ENCODE results near the gene FAM156B. TPM values are rescaled to one million over a fixed set of nuclear protein-coding genes. Genes with fewer than 3 reads are reported as not detected.
"Not testable (repeated sequence)": the region's sequence is repeated elsewhere in the genome, so short reads cannot be mapped to it uniquely, and the experiment has no call there.

FAM156B gene
- polyA plus RNA-seq, 2 donors, result 14.3 to 31.3 TPM

- not testable (repeated sequence) for H3K27me3 ChIP-seq (ENCODE audit: control insufficient read depth in 1 of 2, insufficient read depth in 2 of 2, low read length in 2 of 2); H3K36me3 ChIP-seq (ENCODE audit: control insufficient read depth in 2 of 2, insufficient read depth in 2 of 2, low read length in 1 of 2); H3K27ac ChIP-seq (ENCODE audit: low read depth in 2 of 2, low read length in 1 of 2); H3K9me3 ChIP-seq (ENCODE audit: control insufficient read depth in 2 of 2, insufficient read depth in 1 of 2, low read depth in 1 of 2, low read length in 1 of 2); H3K4me3 ChIP-seq (ENCODE audit: low read depth in 1 of 2, low read length in 2 of 2); H3K4me1 ChIP-seq (ENCODE audit: control insufficient read depth in 2 of 2, insufficient read depth in 2 of 2, low read length in 1 of 2)
- WGBS, 2 donors, result 51 to 71% methylated on average over 6 of the region's 6 CpGs
Observed at GRCh38 chrX:52876386-52876785, 20.7 kb upstream of the FAM156B start.

GRCh38 chrX:52887459-52887858, 9.7 kb upstream of the FAM156B start:
- no CpG with 5 or more reads among the region's 10 CpGs for WGBS, 2 donors
- not testable (repeated sequence) for H3K36me3 ChIP-seq (ENCODE audit: control insufficient read depth in 2 of 2, insufficient read depth in 2 of 2, low read length in 1 of 2); H3K4me3 ChIP-seq (ENCODE audit: low read depth in 1 of 2, low read length in 2 of 2); H3K4me1 ChIP-seq (ENCODE audit: control insufficient read depth in 2 of 2, insufficient read depth in 2 of 2, low read length in 1 of 2); H3K9me3 ChIP-seq (ENCODE audit: control insufficient read depth in 2 of 2, insufficient read depth in 1 of 2, low read depth in 1 of 2, low read length in 1 of 2); H3K27ac ChIP-seq (ENCODE audit: low read depth in 2 of 2, low read length in 1 of 2); H3K27me3 ChIP-seq (ENCODE audit: control insufficient read depth in 1 of 2, insufficient read depth in 2 of 2, low read length in 2 of 2)

- WGBS, 2 donors, result no CpG with 5 or more reads among the region's 9 CpGs
- not testable (repeated sequence) for H3K4me1 ChIP-seq (ENCODE audit: control insufficient read depth in 2 of 2, insufficient read depth in 2 of 2, low read length in 1 of 2)
Observed at GRCh38 chrX:52888090-52888489, 9.0 kb upstream of the FAM156B start.

GRCh38 chrX:52896438-52896837, 692 bp upstream of the FAM156B start:
- H3K36me3 ChIP-seq (ENCODE audit: control insufficient read depth in 2 of 2, insufficient read depth in 2 of 2, low read length in 1 of 2); H3K9me3 ChIP-seq (ENCODE audit: control insufficient read depth in 2 of 2, insufficient read depth in 1 of 2, low read depth in 1 of 2, low read length in 1 of 2); H3K27me3 ChIP-seq (ENCODE audit: control insufficient read depth in 1 of 2, insufficient read depth in 2 of 2, low read length in 2 of 2); H3K4me1 ChIP-seq (ENCODE audit: control insufficient read depth in 2 of 2, insufficient read depth in 2 of 2, low read length in 1 of 2); H3K4me3 ChIP-seq (ENCODE audit: low read depth in 1 of 2, low read length in 2 of 2); H3K27ac ChIP-seq (ENCODE audit: low read depth in 2 of 2, low read length in 1 of 2): not testable (repeated sequence)
- no CpG with 5 or more reads among the region's 8 CpGs for whole genome bisulfite sequencing, 2 donors

More at GRCh38 chrX:52888090-52888489, 9.0 kb upstream of the FAM156B start:
- not testable (repeated sequence) for H3K27me3 ChIP-seq (ENCODE audit: control insufficient read depth in 1 of 2, insufficient read depth in 2 of 2, low read length in 2 of 2); H3K36me3 ChIP-seq (ENCODE audit: control insufficient read depth in 2 of 2, insufficient read depth in 2 of 2, low read length in 1 of 2); H3K4me3 ChIP-seq (ENCODE audit: low read depth in 1 of 2, low read length in 2 of 2); H3K27ac ChIP-seq (ENCODE audit: low read depth in 2 of 2, low read length in 1 of 2); H3K9me3 ChIP-seq (ENCODE audit: control insufficient read depth in 2 of 2, insufficient read depth in 1 of 2, low read depth in 1 of 2, low read length in 1 of 2)

GRCh38 chrX:52905531-52905930, 8.4 kb downstream of the FAM156B start:
- no CpG with 5 or more reads among the region's 10 CpGs for WGBS, 2 donors
- not testable (repeated sequence) for H3K27ac ChIP-seq (ENCODE audit: low read depth in 2 of 2, low read length in 1 of 2)

GRCh38 chrX:52906072-52906471, 8.9 kb downstream of the FAM156B start:
- H3K4me1 ChIP-seq (ENCODE audit: control insufficient read depth in 2 of 2, insufficient read depth in 2 of 2, low read length in 1 of 2); H3K4me3 ChIP-seq (ENCODE audit: low read depth in 1 of 2, low read length in 2 of 2); H3K36me3 ChIP-seq (ENCODE audit: control insufficient read depth in 2 of 2, insufficient read depth in 2 of 2, low read length in 1 of 2); H3K9me3 ChIP-seq (ENCODE audit: control insufficient read depth in 2 of 2, insufficient read depth in 1 of 2, low read depth in 1 of 2, low read length in 1 of 2); H3K27me3 ChIP-seq (ENCODE audit: control insufficient read depth in 1 of 2, insufficient read depth in 2 of 2, low read length in 2 of 2); H3K27ac ChIP-seq (ENCODE audit: low read depth in 2 of 2, low read length in 1 of 2): not testable (repeated sequence)
- no CpG with 5 or more reads among the region's 4 CpGs for WGBS, 2 donors

More at GRCh38 chrX:52905531-52905930, 8.4 kb downstream of the FAM156B start:
- H3K9me3 ChIP-seq (ENCODE audit: control insufficient read depth in 2 of 2, insufficient read depth in 1 of 2, low read depth in 1 of 2, low read length in 1 of 2); H3K27me3 ChIP-seq (ENCODE audit: control insufficient read depth in 1 of 2, insufficient read depth in 2 of 2, low read length in 2 of 2); H3K36me3 ChIP-seq (ENCODE audit: control insufficient read depth in 2 of 2, insufficient read depth in 2 of 2, low read length in 1 of 2); H3K4me3 ChIP-seq (ENCODE audit: low read depth in 1 of 2, low read length in 2 of 2); H3K4me1 ChIP-seq (ENCODE audit: control insufficient read depth in 2 of 2, insufficient read depth in 2 of 2, low read length in 1 of 2): not testable (repeated sequence)

- H3K36me3 ChIP-seq (ENCODE audit: control insufficient read depth in 2 of 2, insufficient read depth in 2 of 2, low read length in 1 of 2); H3K9me3 ChIP-seq (ENCODE audit: control insufficient read depth in 2 of 2, insufficient read depth in 1 of 2, low read depth in 1 of 2, low read length in 1 of 2); H3K4me1 ChIP-seq (ENCODE audit: control insufficient read depth in 2 of 2, insufficient read depth in 2 of 2, low read length in 1 of 2); H3K27me3 ChIP-seq (ENCODE audit: control insufficient read depth in 1 of 2, insufficient read depth in 2 of 2, low read length in 2 of 2); H3K4me3 ChIP-seq (ENCODE audit: low read depth in 1 of 2, low read length in 2 of 2); H3K27ac ChIP-seq (ENCODE audit: low read depth in 2 of 2, low read length in 1 of 2): not testable (repeated sequence)
- WGBS, 2 donors, result no CpG with 5 or more reads among the region's 17 CpGs
Observed at GRCh38 chrX:52907137-52907536, 10.0 kb downstream of the FAM156B start.

- H3K36me3 ChIP-seq (ENCODE audit: control insufficient read depth in 2 of 2, insufficient read depth in 2 of 2, low read length in 1 of 2); H3K4me3 ChIP-seq (ENCODE audit: low read depth in 1 of 2, low read length in 2 of 2); H3K27ac ChIP-seq (ENCODE audit: low read depth in 2 of 2, low read length in 1 of 2); H3K27me3 ChIP-seq (ENCODE audit: control insufficient read depth in 1 of 2, insufficient read depth in 2 of 2, low read length in 2 of 2); H3K9me3 ChIP-seq (ENCODE audit: control insufficient read depth in 2 of 2, insufficient read depth in 1 of 2, low read depth in 1 of 2, low read length in 1 of 2); H3K4me1 ChIP-seq (ENCODE audit: control insufficient read depth in 2 of 2, insufficient read depth in 2 of 2, low read length in 1 of 2): not testable (repeated sequence)
- no CpG with 5 or more reads among the region's 17 CpGs for WGBS, 2 donors
Observed at GRCh38 chrX:52907900-52908299, 10.8 kb downstream of the FAM156B start.

GRCh38 chrX:52909313-52909969, 12.3 kb downstream of the FAM156B start:
- not testable (repeated sequence) for H3K27ac ChIP-seq (ENCODE audit: low read depth in 2 of 2, low read length in 1 of 2); H3K9me3 ChIP-seq (ENCODE audit: control insufficient read depth in 2 of 2, insufficient read depth in 1 of 2, low read depth in 1 of 2, low read length in 1 of 2); H3K4me3 ChIP-seq (ENCODE audit: low read depth in 1 of 2, low read length in 2 of 2); H3K4me1 ChIP-seq (ENCODE audit: control insufficient read depth in 2 of 2, insufficient read depth in 2 of 2, low read length in 1 of 2); H3K27me3 ChIP-seq (ENCODE audit: control insufficient read depth in 1 of 2, insufficient read depth in 2 of 2, low read length in 2 of 2); H3K36me3 ChIP-seq (ENCODE audit: control insufficient read depth in 2 of 2, insufficient read depth in 2 of 2, low read length in 1 of 2)
- no CpG with 5 or more reads among the region's 12 CpGs for WGBS, 2 donors

GRCh38 chrX:52913681-52914080, 16.6 kb downstream of the FAM156B start:
- H3K4me1 ChIP-seq (ENCODE audit: control insufficient read depth in 2 of 2, insufficient read depth in 2 of 2, low read length in 1 of 2); H3K36me3 ChIP-seq (ENCODE audit: control insufficient read depth in 2 of 2, insufficient read depth in 2 of 2, low read length in 1 of 2); H3K4me3 ChIP-seq (ENCODE audit: low read depth in 1 of 2, low read length in 2 of 2); H3K27ac ChIP-seq (ENCODE audit: low read depth in 2 of 2, low read length in 1 of 2); H3K9me3 ChIP-seq (ENCODE audit: control insufficient read depth in 2 of 2, insufficient read depth in 1 of 2, low read depth in 1 of 2, low read length in 1 of 2); H3K27me3 ChIP-seq (ENCODE audit: control insufficient read depth in 1 of 2, insufficient read depth in 2 of 2, low read length in 2 of 2): not testable (repeated sequence)
- no CpG with 5 or more reads among the region's 9 CpGs for WGBS, 2 donors
